Activated gamma-delta T cell (primary cell): Measurements from ENCODE around the gene UPF3A.
"Not testable (repeated sequence)": the region's sequence is repeated elsewhere in the genome, so short reads cannot be mapped to it uniquely, and the experiment has no call there.

Experiments
- DNase-seq: peaks from one replicate; lab custom pipeline; 2025; lab: John Stamatoyannopoulos, UW

UPF3A gene

DNA sequence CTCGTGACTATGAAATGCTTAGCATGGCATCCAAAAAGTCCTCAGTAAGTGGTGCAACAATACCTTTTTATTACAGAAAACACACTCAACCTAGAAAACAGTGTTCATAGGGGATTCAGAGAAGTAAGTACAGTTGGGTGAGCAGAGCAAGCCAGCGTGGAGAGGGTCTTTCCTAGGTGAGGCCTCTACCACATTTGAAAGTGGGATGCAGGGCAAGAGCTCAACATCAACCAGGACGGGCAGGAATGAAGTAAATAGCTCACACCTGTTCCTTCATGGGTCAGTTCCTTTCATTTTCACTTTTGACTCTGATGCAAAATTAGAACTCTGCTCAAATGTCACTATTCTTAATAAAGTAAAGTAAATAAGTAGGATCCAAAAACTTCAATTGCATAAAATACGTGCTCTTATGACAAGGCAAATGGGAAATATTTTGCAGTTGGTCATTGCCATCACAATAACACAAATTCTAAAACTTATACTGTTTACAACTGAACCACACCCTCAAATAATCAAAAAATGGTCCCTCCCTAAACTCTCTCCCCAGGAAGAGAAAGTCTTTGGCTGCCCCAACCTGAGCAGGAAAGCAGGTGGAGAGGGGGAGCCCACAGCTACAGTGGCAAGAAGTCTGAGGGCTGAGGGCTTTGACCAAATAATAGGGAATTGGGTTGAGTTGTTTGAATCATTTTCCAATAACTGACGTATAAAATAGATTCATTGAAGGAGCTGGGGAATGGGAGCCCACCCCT is 53.1 kb downstream of the UPF3A start:
- DNase-seq, result no peak

- not testable (repeated sequence) for DNase-seq
These were observed 55.1 kb downstream of the UPF3A start for GRCh38 chr13:114336457-114336856.

GRCh38 chr13:114338959-114339358 is 57.6 kb downstream of the UPF3A start:
- DNase-seq, result no peak

DNA sequence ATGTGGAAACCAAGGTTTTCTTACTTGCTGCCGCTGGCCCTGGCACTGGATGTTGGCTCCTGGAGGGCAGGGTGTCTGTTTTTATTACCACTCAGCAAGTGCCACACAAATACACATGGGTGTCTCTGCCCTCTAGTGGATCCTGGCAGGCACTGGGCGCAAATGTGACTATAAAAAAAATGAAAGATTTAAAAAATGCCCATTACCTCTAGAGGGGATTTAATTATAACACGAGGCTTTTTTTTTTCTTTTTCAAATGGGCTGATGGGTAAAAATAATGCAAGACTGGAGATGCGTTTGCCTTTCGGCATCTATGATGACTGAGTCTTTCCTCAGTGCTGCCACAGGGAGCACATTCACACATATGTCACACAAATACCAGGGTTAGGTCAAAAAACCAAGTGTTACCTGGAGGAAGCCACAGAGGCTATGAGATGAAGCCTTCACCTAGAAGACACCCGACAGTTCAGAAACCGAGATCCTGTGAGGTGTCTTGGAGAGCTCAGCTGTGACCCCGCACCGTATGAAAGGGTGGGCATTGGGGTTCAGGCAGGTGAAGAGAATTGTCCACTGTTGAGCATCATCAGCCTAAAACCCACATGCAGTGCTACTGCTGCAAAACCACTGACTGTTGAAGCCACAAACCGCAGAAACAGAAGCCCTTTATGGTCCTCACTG is 58.6 kb downstream of the UPF3A start:
- DNase-seq, result no peak

DNA sequence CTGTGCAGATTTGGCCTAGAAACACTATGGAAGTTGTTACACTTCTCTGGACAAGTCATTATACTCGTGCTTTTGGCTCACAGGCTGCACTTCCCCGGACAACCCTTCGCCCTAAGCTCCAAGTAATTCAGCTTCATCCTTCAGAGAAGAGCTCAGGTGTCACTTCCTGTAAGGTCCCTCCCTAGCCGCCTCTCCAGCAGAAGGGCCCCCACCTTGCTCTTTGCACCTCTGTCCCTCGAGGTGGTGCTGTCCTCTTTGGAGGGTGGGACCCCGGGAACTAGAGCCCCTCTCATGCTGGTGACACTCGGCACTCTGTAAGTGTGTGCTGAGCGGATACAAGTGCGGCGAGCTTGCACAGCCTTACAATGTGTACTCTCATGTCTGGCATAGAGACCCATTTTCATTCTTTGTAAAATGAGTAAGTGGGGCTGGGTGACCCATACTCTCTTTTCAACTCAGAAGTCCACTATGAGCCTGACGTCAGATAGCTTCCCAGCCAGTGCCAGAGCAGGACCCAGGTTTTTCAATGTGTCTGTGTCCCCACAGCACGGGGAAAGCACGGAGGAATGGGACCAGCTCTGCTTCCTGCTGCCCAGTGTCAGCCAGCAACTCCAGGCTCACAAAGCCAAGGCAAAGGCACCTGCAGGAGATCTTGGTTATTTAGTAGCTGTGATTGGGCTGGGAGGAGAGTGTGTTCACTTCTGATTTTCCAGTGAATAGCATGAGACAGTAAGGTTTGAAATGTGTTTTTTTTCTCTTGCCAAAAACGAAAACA is 59.8 kb downstream of the UPF3A start:
- DNase-seq, result no peak

GRCh38 chr13:114347256-114347655 is 65.9 kb downstream of the UPF3A start:
- DNase-seq, result not testable (repeated sequence)

DNA sequence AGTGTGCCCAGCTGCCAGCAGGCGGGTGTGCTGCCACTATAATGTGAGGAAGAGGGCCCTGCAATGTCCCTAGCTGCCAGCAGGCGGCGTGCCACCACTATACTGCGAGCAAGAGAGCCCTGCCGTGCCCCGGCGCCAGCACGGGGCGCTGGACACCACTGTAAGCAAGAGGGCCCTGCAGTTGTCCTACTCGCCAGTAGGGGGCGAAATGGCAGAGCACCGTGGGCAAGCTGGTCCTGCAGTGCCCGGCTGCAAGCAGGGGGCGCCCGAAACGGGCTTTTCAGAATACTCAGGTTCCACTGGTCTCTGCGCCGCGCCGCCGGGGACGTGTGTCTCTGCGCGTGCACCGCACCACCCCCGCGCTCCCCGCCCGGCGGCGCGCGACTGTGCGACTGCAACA is 71.4 kb downstream of the UPF3A start:
- not testable (repeated sequence) for DNase-seq

DNA sequence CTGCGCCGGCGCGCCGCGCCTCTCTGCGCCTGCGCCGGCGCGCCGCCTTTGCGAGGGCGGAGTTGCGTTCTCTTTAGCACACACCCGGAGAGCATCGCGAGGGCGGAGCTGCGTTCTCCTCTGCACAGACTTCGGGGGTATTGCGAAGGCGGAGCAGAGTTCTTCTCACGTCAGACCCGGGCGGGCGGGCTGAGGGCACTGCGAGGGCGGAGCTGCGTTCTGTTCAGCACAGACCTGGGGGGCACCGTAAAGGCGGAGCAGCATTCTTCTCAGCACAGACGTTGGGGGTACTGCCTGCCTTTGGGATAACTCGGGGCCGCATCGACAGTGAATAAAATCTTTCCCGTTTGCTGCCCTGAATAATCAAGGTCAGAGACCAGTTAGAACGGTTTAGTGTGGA is 72.0 kb downstream of the UPF3A start:
- DNase-seq, result not testable (repeated sequence)
